ENCODE measurements around the gene HINT1.
A peak's percentile ranks its signal among the peaks of the same experiment; 100 is the strongest.

HINT1 gene

GRCh38 chr5:131193106-131193505 lies 28.1 kb upstream of the HINT1 start:
- Histone ChIP-seq H3K4me3 (ENCODE audit: severe bottlenecking) (no peak overlapping the region), H3K27ac (ENCODE audit: poor library complexity, severe bottlenecking) (no peak overlapping the region), H3K4me1 (ENCODE audit: insufficient read depth, poor library complexity, severe bottlenecking) (no peaks in the 10 kb centered on the region), H3K36me3 (ENCODE audit: low read depth) (peaks cover 12% of the 10 kb centered on the region), H3K27me3 (ENCODE audit: insufficient read depth, poor library complexity, severe bottlenecking) (no peaks in the 10 kb centered on the region), H3K9me3 (ENCODE audit: severe bottlenecking) (no peaks in the 10 kb centered on the region)
- DNase-seq (ENCODE audit: low spot score) = no peak
- 0 out of 3 replicates have a peak, but pooled peaks have one; percentile 38 for ATAC-seq (ENCODE audit: low read depth)
- no peak for TF ChIP-seq CTCF (IDR thresholded peaks at IDR 0.05; ENCODE audit: poor library complexity, severe bottlenecking)

- H3K9me3 ChIP-seq (ENCODE audit: severe bottlenecking) = no peaks in the 10 kb centered on the region
- peaks cover 10% of the 10 kb centered on the region for H3K4me1 ChIP-seq (ENCODE audit: insufficient read depth, poor library complexity, severe bottlenecking)
- H3K36me3 ChIP-seq (ENCODE audit: low read depth) = peaks cover 41% of the 10 kb centered on the region
- H3K4me3 ChIP-seq (ENCODE audit: severe bottlenecking) = no peak overlapping the region
- H3K27ac ChIP-seq (ENCODE audit: poor library complexity, severe bottlenecking) = no peak overlapping the region
- no peak for TF ChIP-seq CTCF (IDR thresholded peaks at IDR 0.05; ENCODE audit: poor library complexity, severe bottlenecking)
- ATAC-seq (ENCODE audit: low read depth) (peak; percentile 79), DNase-seq (ENCODE audit: low spot score) (no peak)
- H3K27me3 ChIP-seq (ENCODE audit: insufficient read depth, poor library complexity, severe bottlenecking) = no peaks in the 10 kb centered on the region
Measured at GRCh38 chr5:131186561-131187256, 21.7 kb upstream of the HINT1 start.

- Histone ChIP-seq H3K27me3 (ENCODE audit: insufficient read depth, poor library complexity, severe bottlenecking) (no peaks in the 10 kb centered on the region), H3K36me3 (ENCODE audit: low read depth) (peaks cover 34% of the 10 kb centered on the region), H3K4me3 (ENCODE audit: severe bottlenecking) (no peak overlapping the region), H3K9me3 (ENCODE audit: severe bottlenecking) (no peaks in the 10 kb centered on the region), H3K4me1 (ENCODE audit: insufficient read depth, poor library complexity, severe bottlenecking) (peaks cover 10% of the 10 kb centered on the region), H3K27ac (ENCODE audit: poor library complexity, severe bottlenecking) (no peak overlapping the region)
- DNase-seq (ENCODE audit: low spot score) (no peak), ATAC-seq (ENCODE audit: low read depth) (no peak)
- no peak for TF ChIP-seq CTCF (IDR thresholded peaks at IDR 0.05; ENCODE audit: poor library complexity, severe bottlenecking)
Measured at GRCh38 chr5:131185523-131186104, 20.6 kb upstream of the HINT1 start.

- peaks cover 34% of the 10 kb centered on the region for H3K36me3 ChIP-seq (ENCODE audit: low read depth)
- no peak overlapping the region for H3K4me3 ChIP-seq (ENCODE audit: severe bottlenecking)
- no peaks in the 10 kb centered on the region for H3K9me3 ChIP-seq (ENCODE audit: severe bottlenecking)
- no peak for TF ChIP-seq CTCF (IDR thresholded peaks at IDR 0.05; ENCODE audit: poor library complexity, severe bottlenecking)
- ATAC-seq (ENCODE audit: low read depth) (no peak), DNase-seq (ENCODE audit: low spot score) (no peak)
- no peak overlapping the region for H3K27ac ChIP-seq (ENCODE audit: poor library complexity, severe bottlenecking)
- peaks cover 10% of the 10 kb centered on the region for H3K4me1 ChIP-seq (ENCODE audit: insufficient read depth, poor library complexity, severe bottlenecking)
- no peaks in the 10 kb centered on the region for H3K27me3 ChIP-seq (ENCODE audit: insufficient read depth, poor library complexity, severe bottlenecking)
Measured at GRCh38 chr5:131182839-131183238, 17.8 kb upstream of the HINT1 start.

- H3K27ac ChIP-seq (ENCODE audit: poor library complexity, severe bottlenecking) = no peak overlapping the region
- H3K9me3 ChIP-seq (ENCODE audit: severe bottlenecking) = no peaks in the 10 kb centered on the region
- TF ChIP-seq CTCF (IDR thresholded peaks at IDR 0.05; ENCODE audit: poor library complexity, severe bottlenecking) = no peak
- peaks cover 24% of the 10 kb centered on the region for H3K36me3 ChIP-seq (ENCODE audit: low read depth)
- no peak for ATAC-seq (ENCODE audit: low read depth)
- no peak overlapping the region for H3K4me3 ChIP-seq (ENCODE audit: severe bottlenecking)
- no peaks in the 10 kb centered on the region for H3K27me3 ChIP-seq (ENCODE audit: insufficient read depth, poor library complexity, severe bottlenecking)
- no peaks in the 10 kb centered on the region for H3K4me1 ChIP-seq (ENCODE audit: insufficient read depth, poor library complexity, severe bottlenecking)
- DNase-seq (ENCODE audit: low spot score) = no peak
Measured at GRCh38 chr5:131180407-131180806, 15.4 kb upstream of the HINT1 start.
